Measurements from ENCODE around the gene VCP. TPM values are rescaled to one million over a fixed set of nuclear protein-coding genes. Genes with fewer than 3 reads are reported as not detected.

VCP gene
- total RNA-seq, 2 experiments from 2014 or later = 215 to 224 TPM

DNA sequence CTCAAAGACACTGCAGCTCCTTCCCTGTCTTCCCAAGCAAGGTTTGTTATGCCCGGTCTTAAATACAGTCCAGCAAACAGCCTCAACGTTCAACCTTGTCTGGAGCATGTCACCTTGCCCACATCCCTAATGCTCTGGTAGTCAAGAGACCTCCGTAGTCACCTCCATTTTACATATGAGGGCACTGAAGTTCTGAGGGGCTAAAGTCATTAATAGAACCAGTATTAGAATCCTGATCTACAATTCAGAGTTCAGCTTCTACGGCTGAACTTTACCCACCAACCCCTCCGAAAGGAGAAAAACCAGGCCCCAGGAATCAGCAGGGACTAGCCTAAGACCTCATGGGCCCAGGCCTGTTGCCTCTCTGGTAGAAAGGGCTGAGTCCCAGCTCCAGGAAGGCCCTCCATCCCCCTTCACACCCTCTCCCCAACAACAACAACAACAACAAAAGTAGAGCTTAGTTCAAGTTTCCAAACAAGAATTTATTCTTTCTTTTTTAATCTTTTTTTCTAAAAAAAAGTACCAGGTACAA lies 31.3 kb upstream of the VCP start:
- intact Hi-C loops (cut with micrococcal nuclease) = no loop called here
- H3K4me1 Mint-ChIP-seq (ENCODE audit: low read depth) = peaks cover 22% of the 10 kb centered on the region
- peaks cover 35% of the 10 kb centered on the region for H3K36me3 Mint-ChIP-seq (ENCODE audit: low read depth)
- H3K27me3 Mint-ChIP-seq = no peaks in the 10 kb centered on the region
- TF ChIP-seq CTCF (IDR thresholded peaks at IDR 0.05) = no peak
- POLR2A ChIA-PET = interaction anchor here (1.5 to 3.9 kb wide), 7 partner anchors 9 to 32 kb away, joined by 5 to 40 read pairs (median 10); partner anchors contain the start of genes ATOSB, FANCG and VCP
- CTCF ChIA-PET = interaction anchor here (0.9 to 2.4 kb wide), 8 partner anchors 8 to 450 kb away, joined by 3 to 14 read pairs (median 4); partner anchors contain the start of gene FANCG
- H3K9me3 Mint-ChIP-seq = no peaks in the 10 kb centered on the region
- no peak for DNase-seq
- peak overlapping the region; percentile 98 for H3K4me3 Mint-ChIP-seq
- no peak for ATAC-seq
- H3K27ac Mint-ChIP-seq = peak overlapping the region; percentile 97

DNA sequence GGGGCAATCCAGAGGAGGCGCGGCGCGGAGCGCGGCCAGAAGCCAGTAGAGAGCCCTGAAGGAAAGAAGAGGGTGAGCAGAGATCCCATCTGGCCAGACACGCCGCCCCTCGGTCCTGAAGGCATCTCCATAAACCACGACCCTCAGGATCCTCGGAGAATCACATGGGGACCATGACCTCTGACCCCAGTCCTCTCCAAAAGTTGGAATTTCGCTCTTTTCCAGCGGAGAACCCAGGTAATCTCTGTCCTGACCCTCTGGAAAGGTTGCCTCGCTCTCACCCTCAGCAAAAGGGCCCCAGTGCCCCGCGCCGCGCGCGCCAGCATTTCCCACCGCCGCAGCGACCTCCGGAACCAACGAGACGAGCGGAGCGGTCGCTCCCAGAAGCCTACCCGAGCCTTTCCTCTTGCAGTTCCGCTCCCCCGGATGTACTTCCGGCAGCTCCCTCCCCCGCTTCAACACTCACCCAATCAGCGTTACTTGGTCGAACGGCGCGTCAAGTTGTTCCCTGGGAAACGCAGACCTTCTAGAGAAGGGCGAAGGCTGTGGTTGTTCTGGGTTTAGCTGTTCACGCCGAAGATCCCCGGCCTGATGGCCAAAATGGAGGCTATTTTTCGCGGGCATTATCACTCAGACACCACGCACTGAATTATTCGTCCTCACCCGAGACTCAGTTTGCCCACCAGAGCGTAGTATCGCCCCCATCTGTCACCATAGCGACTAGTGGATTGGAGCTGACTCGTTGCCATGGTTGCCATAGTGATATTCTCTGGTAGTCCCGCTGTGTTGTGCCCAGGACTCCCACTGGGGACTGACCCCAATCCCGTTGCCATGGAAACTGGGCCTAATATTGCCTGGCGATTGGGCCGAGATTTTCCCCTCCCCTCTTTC lies 30.6 kb upstream of the VCP start, which contains the start of gene STOML2:
Gene STOML2, minus strand, starts transcription at position 363 of the 891 bp plus-strand sequence. Its CDS starts 37 bp downstream, at position 326.
- CTCF ChIA-PET = interaction anchor here (0.9 to 2.4 kb wide), 9 partner anchors 8 to 451 kb away, joined by 3 to 14 read pairs (median 4); partner anchors contain the start of gene VCP
- TF ChIP-seq CTCF (IDR thresholded peaks at IDR 0.05) = no peak
- no peaks in the 10 kb centered on the region for H3K27me3 Mint-ChIP-seq
- intact Hi-C loops (cut with micrococcal nuclease) = no loop called here
- peak within 1 kb of the TSS; percentile 97 for H3K27ac Mint-ChIP-seq
- ATAC-seq (peak; percentile 98), DNase-seq (peak; percentile 96)
- H3K9me3 Mint-ChIP-seq = no peaks in the 10 kb centered on the region
- POLR2A ChIA-PET = interaction anchor here (1.1 to 3.9 kb wide), 8 partner anchors 9 to 372 kb away, joined by 3 to 40 read pairs (median 8); partner anchors contain the start of genes ATOSB, FANCG and VCP
- H3K4me1 Mint-ChIP-seq (ENCODE audit: low read depth) = peaks cover 22% of the 10 kb centered on the region
- H3K36me3 Mint-ChIP-seq (ENCODE audit: low read depth) = peaks cover 36% of the 10 kb centered on the region
- peak within 1 kb of the TSS; percentile 98 for H3K4me3 Mint-ChIP-seq

GRCh38 chr9:35102465-35102768 lies 30.0 kb upstream of the VCP start:
- no peak for TF ChIP-seq CTCF (IDR thresholded peaks at IDR 0.05)
- ChIA-PET POLR2A (interaction anchor here (1.1 to 3.9 kb wide), 8 partner anchors 8 to 373 kb away, joined by 3 to 40 read pairs (median 8); partner anchors contain the start of genes ATOSB, FANCG and VCP), CTCF (interaction anchor here (1.1 to 1.7 kb wide), 5 partner anchors 8 to 400 kb away, joined by 3 to 7 read pairs (median 4); partner anchors contain the start of gene VCP)
- H3K27ac Mint-ChIP-seq = peak overlapping the region; percentile 97
- no peaks in the 10 kb centered on the region for H3K9me3 Mint-ChIP-seq
- H3K36me3 Mint-ChIP-seq (ENCODE audit: low read depth) = peaks cover 36% of the 10 kb centered on the region
- intact Hi-C loops (cut with micrococcal nuclease) = no loop called here
- H3K4me1 Mint-ChIP-seq (ENCODE audit: low read depth) = peaks cover 22% of the 10 kb centered on the region
- no peak for DNase-seq
- H3K27me3 Mint-ChIP-seq = no peaks in the 10 kb centered on the region
- peak; percentile 18 for ATAC-seq
- H3K4me3 Mint-ChIP-seq = peak overlapping the region; percentile 98

DNA sequence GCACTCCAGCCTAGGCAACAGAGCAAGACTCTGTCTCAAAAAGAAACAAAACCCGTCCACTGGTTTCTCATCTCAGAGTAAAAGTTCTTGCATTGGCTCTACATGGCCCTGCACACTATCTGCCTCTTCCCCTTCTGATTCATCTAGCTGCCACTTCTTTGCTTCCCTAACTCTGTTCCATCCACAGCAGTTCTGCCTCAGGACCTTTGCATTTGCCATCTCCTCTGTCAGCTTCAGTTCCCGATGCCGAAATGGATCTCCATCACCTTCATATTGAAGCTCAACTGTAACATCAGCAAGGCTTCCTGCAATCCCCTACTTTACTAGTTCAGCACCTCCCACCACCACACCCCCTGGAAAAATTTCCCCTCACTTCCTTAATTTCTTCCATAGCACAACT lies 25.1 kb upstream of the VCP start:
- H3K4me1 Mint-ChIP-seq (ENCODE audit: low read depth) = peaks cover 30% of the 10 kb centered on the region
- ChIA-PET POLR2A (interaction anchor here (1.0 to 7.8 kb wide), 3 partner anchors 19 to 459 kb away, joined by 3 to 101 read pairs (median 8); partner anchors contain the start of genes FANCG and VCP), CTCF (interaction anchor here (1.3 to 6.5 kb wide), 6 partner anchors 8 to 198 kb away, joined by 3 to 83 read pairs (median 20); partner anchors contain the start of genes ATOSB and FANCG)
- H3K27ac Mint-ChIP-seq = no peak overlapping the region
- intact Hi-C loops (cut with micrococcal nuclease) = no loop called here
- TF ChIP-seq CTCF (IDR thresholded peaks at IDR 0.05) = no peak
- ATAC-seq (no peak), DNase-seq (no peak)
- H3K36me3 Mint-ChIP-seq (ENCODE audit: low read depth) = peaks cover 44% of the 10 kb centered on the region
- H3K9me3 Mint-ChIP-seq = no peaks in the 10 kb centered on the region
- no peak overlapping the region for H3K4me3 Mint-ChIP-seq
- H3K27me3 Mint-ChIP-seq = no peaks in the 10 kb centered on the region

Measured in activated CD8-positive, alpha-beta T cell treated with anti-CD3 and anti-CD28 coated beads for 36 hours (primary cell).